Epithelial cell of proximal tubule (primary cell): ENCODE results near the gene GAST. TPM values are rescaled to one million over a fixed set of nuclear protein-coding genes. Genes with fewer than 3 reads are reported as not detected.
A peak's percentile ranks its signal among the peaks of the same experiment; 100 is the strongest.
"Not testable (repeated sequence)": the region's sequence is repeated elsewhere in the genome, so short reads cannot be mapped to it uniquely, and the experiment has no call there.

Source experiments
- DNase-seq: peaks from one replicate; pipeline ENCODE4 v3.0.0-alpha.2; 2011; ENCODE audit warnings: low read depth
- H3K4me3 ChIP-seq: 2 replicates; pipeline ENCODE4 v1.5.1; 2011; ENCODE audit warnings: low read depth, mild to moderate bottlenecking, low read length
- CTCF ChIP-seq: conservative IDR thresholded peaks from 2 replicates; pipeline ENCODE4 v1.5.1; 2012; ENCODE audit warnings: low read depth, mild to moderate bottlenecking, low read length
- total RNA-seq: library from RNA; depleted of rRNA; stranded (reverse); fragments of >200 nt; gene quantifications from 2 replicates; pipeline ENCODE4 v1.2.3, GENCODE V29; 2015

Gene GAST
- total RNA-seq, 1 donor from 2014 or later, result not detected

GRCh38 chr17:41692722-41693521 lies 19.2 kb upstream of the GAST start:
- no peak for DNase-seq
- H3K4me3 ChIP-seq, result no peak overlapping the region
- no peak for TF ChIP-seq CTCF

GRCh38 chr17:41695134-41695661 lies 16.9 kb upstream of the GAST start:
- no peak for DNase-seq
- H3K4me3 ChIP-seq, result no peak overlapping the region
- no peak for TF ChIP-seq CTCF

GRCh38 chr17:41695954-41696757 lies 16.0 kb upstream of the GAST start:
- H3K4me3 ChIP-seq, result no peak overlapping the region
- DNase-seq, result no peak
- peak; percentile 84 for TF ChIP-seq CTCF

GRCh38 chr17:41697122-41697962 lies 14.8 kb upstream of the GAST start:
- DNase-seq, result no peak
- H3K4me3 ChIP-seq, result no peak overlapping the region
- TF ChIP-seq CTCF, result no peak

GRCh38 chr17:41700843-41701242 lies 11.3 kb upstream of the GAST start:
- DNase-seq, H3K4me3 ChIP-seq: not testable (repeated sequence)

- no peak for DNase-seq
- no peak for TF ChIP-seq CTCF
- no peak overlapping the region for H3K4me3 ChIP-seq
Observed at GRCh38 chr17:41702712-41703111, 9.4 kb upstream of the GAST start.
